DOHH2 (cell line): ENCODE measurements around the gene CYRIA.

Source experiments
- EZH2phosphoT487 ChIP-seq: fragments of 200-600 bp; sonication (generic); IDR thresholded peaks from 2 replicates; pipeline ENCODE4 v1.6.1; 2017; ENCODE audit warnings: borderline replicate concordance, mild to moderate bottlenecking, antibody characterized with exemption, low read length, moderate library complexity, mixed read lengths
- TF ChIP-seq, protein P1 (sequence below): fragments of 200-600 bp; sonication (generic); IDR thresholded peaks from one replicate; pipeline ENCODE4 v1.5.1; 2014; ENCODE audit warnings: antibody characterized with exemption, mild to moderate bottlenecking, low read depth, low read length; ENCODE audit not compliant: poor library complexity, severe bottlenecking

GRCh38 chr2:16680781-16681180 is 15.1 kb upstream of the CYRIA start:
- TF ChIP-seq, protein P1, sequence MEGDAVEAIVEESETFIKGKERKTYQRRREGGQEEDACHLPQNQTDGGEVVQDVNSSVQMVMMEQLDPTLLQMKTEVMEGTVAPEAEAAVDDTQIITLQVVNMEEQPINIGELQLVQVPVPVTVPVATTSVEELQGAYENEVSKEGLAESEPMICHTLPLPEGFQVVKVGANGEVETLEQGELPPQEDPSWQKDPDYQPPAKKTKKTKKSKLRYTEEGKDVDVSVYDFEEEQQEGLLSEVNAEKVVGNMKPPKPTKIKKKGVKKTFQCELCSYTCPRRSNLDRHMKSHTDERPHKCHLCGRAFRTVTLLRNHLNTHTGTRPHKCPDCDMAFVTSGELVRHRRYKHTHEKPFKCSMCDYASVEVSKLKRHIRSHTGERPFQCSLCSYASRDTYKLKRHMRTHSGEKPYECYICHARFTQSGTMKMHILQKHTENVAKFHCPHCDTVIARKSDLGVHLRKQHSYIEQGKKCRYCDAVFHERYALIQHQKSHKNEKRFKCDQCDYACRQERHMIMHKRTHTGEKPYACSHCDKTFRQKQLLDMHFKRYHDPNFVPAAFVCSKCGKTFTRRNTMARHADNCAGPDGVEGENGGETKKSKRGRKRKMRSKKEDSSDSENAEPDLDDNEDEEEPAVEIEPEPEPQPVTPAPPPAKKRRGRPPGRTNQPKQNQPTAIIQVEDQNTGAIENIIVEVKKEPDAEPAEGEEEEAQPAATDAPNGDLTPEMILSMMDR, result no peak
- no peak for TF ChIP-seq EZH2phosphoT487
